ENCODE data around the gene PEAK1.

PEAK1 gene

DNA sequence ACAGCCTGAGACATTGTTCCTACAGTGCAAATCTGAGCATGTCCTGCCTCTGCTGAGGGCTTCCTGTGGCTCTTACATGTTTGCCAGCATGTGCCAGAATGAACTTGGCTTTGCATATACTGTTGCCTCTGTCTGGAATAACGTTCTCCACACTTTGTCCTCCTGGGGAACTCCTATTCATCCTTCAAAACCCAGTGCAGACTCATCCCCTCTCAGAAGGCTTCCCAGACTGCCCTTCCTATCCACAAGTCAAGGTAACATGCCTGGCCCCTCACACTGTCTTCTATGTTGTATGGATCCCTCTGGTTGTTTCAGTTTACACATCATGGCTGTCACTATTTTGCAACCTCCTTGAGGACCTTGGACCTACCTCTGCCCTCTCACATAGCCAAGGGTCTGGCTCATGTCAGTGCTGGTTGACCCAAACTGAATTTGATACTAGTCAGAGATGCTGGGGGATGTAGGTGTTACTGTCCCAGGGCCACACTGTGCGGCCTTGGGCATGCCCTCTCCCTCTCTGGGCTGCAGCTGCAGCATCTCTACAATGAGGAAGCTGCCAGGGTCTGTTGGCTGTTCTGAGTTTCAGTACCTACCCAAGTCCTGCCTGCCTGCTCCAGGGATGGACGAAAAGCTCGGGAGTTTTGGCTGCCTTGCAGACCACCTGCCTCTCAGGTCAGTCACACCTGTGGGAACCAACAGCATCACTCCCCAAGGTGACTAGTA, 320.0 kb downstream of the PEAK1 start:
- Histone ChIP-seq H3K4me3 (ENCODE audit: low read depth, low read length) (no peak overlapping the region), H3K4me1 (ENCODE audit: control insufficient read depth, insufficient read depth, low read length) (no peaks in the 10 kb centered on the region), H3K36me3 (ENCODE audit: control insufficient read depth in 2 of 2, insufficient read depth in 1 of 2, low read length in 2 of 2) (no peaks in the 10 kb centered on the region), H3K27ac (ENCODE audit: extremely low read depth, low read depth, low read length) (no peak overlapping the region), H3K9me3 (ENCODE audit: control insufficient read depth, insufficient read depth, low read depth, low read length) (no peaks in the 10 kb centered on the region)
- ChIA-PET CTCF (interaction anchor here (1.2 to 5.7 kb wide), 3 partner anchors 65 to 443 kb away, joined by 3 to 37 read pairs (median 24); no protein-coding TSS in a partner anchor), POLR2A (no interaction called here)
- TF ChIP-seq ZNF626 (tag by site-specific recombination; IDR thresholded peaks at IDR 0.05), result no peak
- TF ChIP-seq, protein P1, sequence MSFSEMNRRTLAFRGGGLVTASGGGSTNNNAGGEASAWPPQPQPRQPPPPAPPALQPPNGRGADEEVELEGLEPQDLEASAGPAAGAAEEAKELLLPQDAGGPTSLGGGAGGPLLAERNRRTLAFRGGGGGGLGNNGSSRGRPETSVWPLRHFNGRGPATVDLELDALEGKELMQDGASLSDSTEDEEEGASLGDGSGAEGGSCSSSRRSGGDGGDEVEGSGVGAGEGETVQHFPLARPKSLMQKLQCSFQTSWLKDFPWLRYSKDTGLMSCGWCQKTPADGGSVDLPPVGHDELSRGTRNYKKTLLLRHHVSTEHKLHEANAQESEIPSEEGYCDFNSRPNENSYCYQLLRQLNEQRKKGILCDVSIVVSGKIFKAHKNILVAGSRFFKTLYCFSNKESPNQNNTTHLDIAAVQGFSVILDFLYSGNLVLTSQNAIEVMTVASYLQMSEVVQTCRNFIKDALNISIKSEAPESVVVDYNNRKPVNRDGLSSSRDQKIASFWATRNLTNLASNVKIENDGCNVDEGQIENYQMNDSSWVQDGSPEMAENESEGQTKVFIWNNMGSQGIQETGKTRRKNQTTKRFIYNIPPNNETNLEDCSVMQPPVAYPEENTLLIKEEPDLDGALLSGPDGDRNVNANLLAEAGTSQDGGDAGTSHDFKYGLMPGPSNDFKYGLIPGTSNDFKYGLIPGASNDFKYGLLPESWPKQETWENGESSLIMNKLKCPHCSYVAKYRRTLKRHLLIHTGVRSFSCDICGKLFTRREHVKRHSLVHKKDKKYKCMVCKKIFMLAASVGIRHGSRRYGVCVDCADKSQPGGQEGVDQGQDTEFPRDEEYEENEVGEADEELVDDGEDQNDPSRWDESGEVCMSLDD (tag by site-specific recombination; IDR thresholded peaks at IDR 0.05), result no peak
- peak; percentile 86 for TF ChIP-seq ZFP3 (tag by site-specific recombination; IDR thresholded peaks at IDR 0.05; ENCODE audit: low read depth)

DNA sequence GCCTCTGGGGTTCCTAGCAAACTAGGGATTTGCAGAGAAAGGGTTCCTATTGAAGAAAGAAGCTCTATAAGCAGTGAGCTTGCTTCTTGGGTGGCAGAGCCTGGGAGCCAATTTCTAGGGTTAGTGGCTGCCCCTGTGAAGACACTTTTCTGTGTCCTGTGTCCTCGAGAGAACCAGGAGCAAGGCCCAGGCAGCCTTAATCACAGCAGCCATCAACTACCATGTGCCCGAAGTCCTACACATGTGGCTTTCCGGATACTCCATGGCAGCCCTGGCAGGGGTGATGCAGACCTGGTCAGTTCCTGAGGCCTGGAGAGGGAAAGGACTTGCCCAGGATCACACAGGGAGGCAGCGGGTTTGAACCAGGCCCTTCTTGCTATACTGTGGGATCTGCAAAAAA, 321.3 kb downstream of the PEAK1 start:
- ChIA-PET CTCF (interaction anchor here (1.0 to 1.3 kb wide), 3 partner anchors 20 to 445 kb away, joined by 4 to 6 read pairs (median 6); no protein-coding TSS in a partner anchor), POLR2A (no interaction called here)
- H3K27ac ChIP-seq (ENCODE audit: extremely low read depth, low read depth, low read length), result no peak overlapping the region
- no peaks in the 10 kb centered on the region for H3K36me3 ChIP-seq (ENCODE audit: control insufficient read depth in 2 of 2, insufficient read depth in 1 of 2, low read length in 2 of 2)
- TF ChIP-seq ZNF701 (tag by site-specific recombination; IDR thresholded peaks at IDR 0.05), result no peak
- TF ChIP-seq, protein P2, sequence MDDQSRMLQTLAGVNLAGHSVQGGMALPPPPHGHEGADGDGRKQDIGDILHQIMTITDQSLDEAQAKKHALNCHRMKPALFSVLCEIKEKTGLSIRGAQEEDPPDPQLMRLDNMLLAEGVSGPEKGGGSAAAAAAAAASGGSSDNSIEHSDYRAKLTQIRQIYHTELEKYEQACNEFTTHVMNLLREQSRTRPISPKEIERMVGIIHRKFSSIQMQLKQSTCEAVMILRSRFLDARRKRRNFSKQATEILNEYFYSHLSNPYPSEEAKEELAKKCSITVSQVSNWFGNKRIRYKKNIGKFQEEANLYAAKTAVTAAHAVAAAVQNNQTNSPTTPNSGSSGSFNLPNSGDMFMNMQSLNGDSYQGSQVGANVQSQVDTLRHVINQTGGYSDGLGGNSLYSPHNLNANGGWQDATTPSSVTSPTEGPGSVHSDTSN (CRISPR knock-in tag; IDR thresholded peaks at IDR 0.05), result no peak
- no peaks in the 10 kb centered on the region for H3K9me3 ChIP-seq (ENCODE audit: control insufficient read depth, insufficient read depth, low read depth, low read length)
- H3K4me1 ChIP-seq (ENCODE audit: control insufficient read depth, insufficient read depth, low read length), result no peaks in the 10 kb centered on the region
- H3K4me3 ChIP-seq (ENCODE audit: low read depth, low read length), result no peak overlapping the region

DNA sequence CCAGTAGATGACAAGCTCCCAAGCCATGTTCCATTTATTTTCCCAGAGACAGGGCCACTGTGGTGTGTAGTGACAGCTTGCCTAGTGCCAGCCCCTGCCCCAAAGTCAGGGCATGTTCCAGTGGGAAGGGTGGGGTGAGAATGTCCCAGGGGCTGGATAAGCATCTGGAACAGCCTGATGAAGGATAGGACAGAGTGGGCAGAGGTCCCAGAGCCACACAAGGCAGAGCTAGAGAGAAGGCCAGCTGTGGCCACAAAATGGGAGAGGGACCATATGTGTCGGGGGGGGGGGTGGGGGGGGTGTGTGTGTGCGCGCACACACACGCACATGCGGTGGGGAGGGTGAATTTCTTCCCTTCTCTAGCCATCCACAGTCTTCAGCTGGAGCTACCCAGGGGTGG, 322.0 kb downstream of the PEAK1 start:
- CTCF ChIA-PET, result interaction anchor here (0.6 to 1.6 kb wide), 8 partner anchors 9 to 777 kb away, joined by 3 to 6 read pairs (median 4); no protein-coding TSS in a partner anchor
- H3K36me3 ChIP-seq (ENCODE audit: control insufficient read depth in 2 of 2, insufficient read depth in 1 of 2, low read length in 2 of 2), result no peaks in the 10 kb centered on the region
- H3K9me3 ChIP-seq (ENCODE audit: control insufficient read depth, insufficient read depth, low read depth, low read length), result no peaks in the 10 kb centered on the region
- H3K27ac ChIP-seq (ENCODE audit: extremely low read depth, low read depth, low read length), result no peak overlapping the region
- H3K4me3 ChIP-seq (ENCODE audit: low read depth, low read length), result no peak overlapping the region
- POLR2A ChIA-PET, result no interaction called here
- no peaks in the 10 kb centered on the region for H3K4me1 ChIP-seq (ENCODE audit: control insufficient read depth, insufficient read depth, low read length)
- TF ChIP-seq, protein P3, sequence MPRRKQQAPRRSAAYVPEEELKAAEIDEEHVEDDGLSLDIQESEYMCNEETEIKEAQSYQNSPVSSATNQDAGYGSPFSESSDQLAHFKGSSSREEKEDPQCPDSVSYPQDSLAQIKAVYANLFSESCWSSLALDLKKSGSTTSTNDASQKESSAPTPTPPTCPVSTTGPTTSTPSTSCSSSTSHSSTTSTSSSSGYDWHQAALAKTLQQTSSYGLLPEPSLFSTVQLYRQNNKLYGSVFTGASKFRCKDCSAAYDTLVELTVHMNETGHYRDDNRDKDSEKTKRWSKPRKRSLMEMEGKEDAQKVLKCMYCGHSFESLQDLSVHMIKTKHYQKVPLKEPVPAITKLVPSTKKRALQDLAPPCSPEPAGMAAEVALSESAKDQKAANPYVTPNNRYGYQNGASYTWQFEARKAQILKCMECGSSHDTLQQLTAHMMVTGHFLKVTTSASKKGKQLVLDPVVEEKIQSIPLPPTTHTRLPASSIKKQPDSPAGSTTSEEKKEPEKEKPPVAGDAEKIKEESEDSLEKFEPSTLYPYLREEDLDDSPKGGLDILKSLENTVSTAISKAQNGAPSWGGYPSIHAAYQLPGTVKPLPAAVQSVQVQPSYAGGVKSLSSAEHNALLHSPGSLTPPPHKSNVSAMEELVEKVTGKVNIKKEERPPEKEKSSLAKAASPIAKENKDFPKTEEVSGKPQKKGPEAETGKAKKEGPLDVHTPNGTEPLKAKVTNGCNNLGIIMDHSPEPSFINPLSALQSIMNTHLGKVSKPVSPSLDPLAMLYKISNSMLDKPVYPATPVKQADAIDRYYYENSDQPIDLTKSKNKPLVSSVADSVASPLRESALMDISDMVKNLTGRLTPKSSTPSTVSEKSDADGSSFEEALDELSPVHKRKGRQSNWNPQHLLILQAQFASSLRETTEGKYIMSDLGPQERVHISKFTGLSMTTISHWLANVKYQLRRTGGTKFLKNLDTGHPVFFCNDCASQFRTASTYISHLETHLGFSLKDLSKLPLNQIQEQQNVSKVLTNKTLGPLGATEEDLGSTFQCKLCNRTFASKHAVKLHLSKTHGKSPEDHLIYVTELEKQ (tag by site-specific recombination; IDR thresholded peaks at IDR 0.05; ENCODE audit: borderline replicate concordance), result no peak
- no peak for TF ChIP-seq ZNF600 (tag by site-specific recombination; IDR thresholded peaks at IDR 0.05)
- TF ChIP-seq, protein P4, sequence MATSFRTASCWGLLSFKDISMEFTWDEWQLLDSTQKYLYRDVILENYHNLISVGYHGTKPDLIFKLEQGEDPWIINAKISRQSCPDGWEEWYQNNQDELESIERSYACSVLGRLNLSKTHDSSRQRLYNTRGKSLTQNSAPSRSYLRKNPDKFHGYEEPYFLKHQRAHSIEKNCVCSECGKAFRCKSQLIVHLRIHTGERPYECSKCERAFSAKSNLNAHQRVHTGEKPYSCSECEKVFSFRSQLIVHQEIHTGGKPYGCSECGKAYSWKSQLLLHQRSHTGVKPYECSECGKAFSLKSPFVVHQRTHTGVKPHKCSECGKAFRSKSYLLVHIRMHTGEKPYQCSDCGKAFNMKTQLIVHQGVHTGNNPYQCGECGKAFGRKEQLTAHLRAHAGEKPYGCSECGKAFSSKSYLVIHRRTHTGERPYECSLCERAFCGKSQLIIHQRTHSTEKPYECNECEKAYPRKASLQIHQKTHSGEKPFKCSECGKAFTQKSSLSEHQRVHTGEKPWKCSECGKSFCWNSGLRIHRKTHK (tag by site-specific recombination; IDR thresholded peaks at IDR 0.05), result no peak
- TF ChIP-seq, protein P5, sequence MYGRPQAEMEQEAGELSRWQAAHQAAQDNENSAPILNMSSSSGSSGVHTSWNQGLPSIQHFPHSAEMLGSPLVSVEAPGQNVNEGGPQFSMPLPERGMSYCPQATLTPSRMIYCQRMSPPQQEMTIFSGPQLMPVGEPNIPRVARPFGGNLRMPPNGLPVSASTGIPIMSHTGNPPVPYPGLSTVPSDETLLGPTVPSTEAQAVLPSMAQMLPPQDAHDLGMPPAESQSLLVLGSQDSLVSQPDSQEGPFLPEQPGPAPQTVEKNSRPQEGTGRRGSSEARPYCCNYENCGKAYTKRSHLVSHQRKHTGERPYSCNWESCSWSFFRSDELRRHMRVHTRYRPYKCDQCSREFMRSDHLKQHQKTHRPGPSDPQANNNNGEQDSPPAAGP (tag by site-specific recombination; IDR thresholded peaks at IDR 0.05), result no peak
- no peak for TF ChIP-seq ZNF560 (tag by site-specific recombination; IDR thresholded peaks at IDR 0.05; ENCODE audit: borderline replicate concordance)
- TF ChIP-seq ZNF792 (tag by site-specific recombination; IDR thresholded peaks at IDR 0.05), result no peak
- no peak for TF ChIP-seq ZNF677 (tag by site-specific recombination; IDR thresholded peaks at IDR 0.05)
- TF ChIP-seq, protein P6, sequence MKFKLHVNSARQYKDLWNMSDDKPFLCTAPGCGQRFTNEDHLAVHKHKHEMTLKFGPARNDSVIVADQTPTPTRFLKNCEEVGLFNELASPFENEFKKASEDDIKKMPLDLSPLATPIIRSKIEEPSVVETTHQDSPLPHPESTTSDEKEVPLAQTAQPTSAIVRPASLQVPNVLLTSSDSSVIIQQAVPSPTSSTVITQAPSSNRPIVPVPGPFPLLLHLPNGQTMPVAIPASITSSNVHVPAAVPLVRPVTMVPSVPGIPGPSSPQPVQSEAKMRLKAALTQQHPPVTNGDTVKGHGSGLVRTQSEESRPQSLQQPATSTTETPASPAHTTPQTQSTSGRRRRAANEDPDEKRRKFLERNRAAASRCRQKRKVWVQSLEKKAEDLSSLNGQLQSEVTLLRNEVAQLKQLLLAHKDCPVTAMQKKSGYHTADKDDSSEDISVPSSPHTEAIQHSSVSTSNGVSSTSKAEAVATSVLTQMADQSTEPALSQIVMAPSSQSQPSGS (tag by site-specific recombination; IDR thresholded peaks at IDR 0.05; ENCODE audit: low read depth), result no peak
- no peak for TF ChIP-seq REPIN1 (tag by site-specific recombination; IDR thresholded peaks at IDR 0.05; ENCODE audit: low read depth)
- TF ChIP-seq ZNF555 (tag by site-specific recombination; conservative IDR thresholded peaks at IDR 0.05), result no peak
- no peak for TF ChIP-seq ZNF626 (tag by site-specific recombination; IDR thresholded peaks at IDR 0.05)

Data from HEK293 (cell line).